Smooth muscle cell (in vitro differentiated cells): Measurements from ENCODE around the gene CACNA1A. TPM values are rescaled to one million over a fixed set of nuclear protein-coding genes. Genes with fewer than 3 reads are reported as not detected.
"Not testable (repeated sequence)": the region's sequence is repeated elsewhere in the genome, so short reads cannot be mapped to it uniquely, and the experiment has no call there.

Source experiments
- DNase-seq: peaks from one replicate; lab custom pipeline; 2025; ENCODE audit not compliant: unreplicated experiment; lab: John Stamatoyannopoulos, UW
- H2AFZ ChIP-seq: fragments of 200-600 bp; sonication (generic); 2 replicates; pipeline ENCODE4 v1.6.0; 2016; ENCODE audit warnings: antibody characterized with exemption, low read depth, mild to moderate bottlenecking
- H3F3A ChIP-seq: fragments of 200-600 bp; sonication (generic); 2 replicates; pipeline ENCODE4 v1.6.0; 2017; ENCODE audit warnings: antibody characterized with exemption, low read depth
- H3K27ac ChIP-seq: fragments of 200-600 bp; sonication (generic); 2 replicates; pipeline ENCODE4 v1.5.1; 2016; ENCODE audit warnings: low read depth, mild to moderate bottlenecking
- H3K27me3 ChIP-seq: fragments of 200-600 bp; sonication (generic); 2 replicates; pipeline ENCODE4 v1.6.1; 2016; ENCODE audit warnings: low read depth, mild to moderate bottlenecking
- H3K36me3 ChIP-seq: fragments of 200-600 bp; sonication (generic); 2 replicates; pipeline ENCODE4 v1.5.1; 2016; ENCODE audit warnings: low read depth
- H3K4me1 ChIP-seq: fragments of 200-600 bp; sonication (generic); 2 replicates; pipeline ENCODE4 v1.5.1; 2016; ENCODE audit warnings: low read depth
- H3K4me2 ChIP-seq: fragments of 200-600 bp; sonication (generic); 2 replicates; pipeline ENCODE4 v1.6.0; 2016; ENCODE audit warnings: mild to moderate bottlenecking
- H3K4me3 ChIP-seq: fragments of 200-600 bp; sonication (generic); 2 replicates; pipeline ENCODE4 v1.5.1; 2016; ENCODE audit warnings: mild to moderate bottlenecking
- H3K79me2 ChIP-seq: fragments of 200-600 bp; sonication (generic); 2 replicates; pipeline ENCODE4 v1.6.0; 2016; ENCODE audit warnings: low read depth, mild to moderate bottlenecking
- H3K9ac ChIP-seq: fragments of 200-600 bp; sonication (generic); 2 replicates; pipeline ENCODE4 v1.6.0; 2016; ENCODE audit warnings: low read depth
- H3K9me3 ChIP-seq: fragments of 200-600 bp; sonication (generic); replicated peaks from 2 replicates; pipeline ENCODE4 v1.5.1; 2016; ENCODE audit warnings: low read depth
- H4K20me1 ChIP-seq: fragments of 200-600 bp; sonication (generic); 2 replicates; pipeline ENCODE4 v1.6.0; 2016; ENCODE audit warnings: low read depth
- CTCF ChIP-seq: fragments of 200-600 bp; sonication (generic); IDR thresholded peaks from 2 replicates; pipeline ENCODE4 v1.5.1; 2017; ENCODE audit warnings: borderline replicate concordance, mild to moderate bottlenecking, antibody characterized with exemption; ENCODE audit not compliant: insufficient read depth, poor library complexity, severe bottlenecking
- WGBS: methylation state at CpG from one replicate; pipeline ENCODE4 v1.1.7; 2016; ENCODE audit warnings: low lambda C conversion rate; 5-methylcytosine and 5-hydroxymethylcytosine counted together
- polyA plus RNA-seq: library from polyadenylated mRNA; unstranded; fragments of >200 nt; fragmentation: Nextera tagmentation; extraction: Ambion mirVana; gene quantifications from 2 replicates; pipeline ENCODE4 v1.2.1, GENCODE V29; 2016
- total RNA-seq: library from RNA; depleted of rRNA; stranded (reverse); fragments of >200 nt; gene quantifications from 2 replicates; pipeline ENCODE4 v1.2.3, GENCODE V29; 2014

Gene CACNA1A
- total and polyA plus RNA-seq, 2 experiments from 2014 or later, result 1.3 to 3.0 TPM

GRCh38 chr19:13207846-13208671 lies 298.2 kb downstream of the CACNA1A start:
- no peak overlapping the region for H3K27ac ChIP-seq
- TF ChIP-seq CTCF, result no peak
- H3K9ac ChIP-seq, result no peak overlapping the region

GRCh38 chr19:13207237-13207845 lies 298.9 kb downstream of the CACNA1A start:
- TF ChIP-seq CTCF, result no peak
- WGBS, result 95% methylated on average over 42 of the region's 79 CpGs
- Histone ChIP-seq H3K79me2 (no peaks in the 10 kb centered on the region), H3K9me3 (no peaks in the 10 kb centered on the region), H2AFZ (no peak overlapping the region), H3K27me3 (no peaks in the 10 kb centered on the region), H4K20me1 (no peaks in the 10 kb centered on the region), H3K4me2 (no peak overlapping the region), H3K27ac (no peak overlapping the region), H3K36me3 (no peaks in the 10 kb centered on the region), H3K9ac (no peak overlapping the region), H3K4me3 (no peak overlapping the region), H3F3A (no peaks in the 10 kb centered on the region), H3K4me1 (no peaks in the 10 kb centered on the region)
- DNase-seq, result no peak

More at GRCh38 chr19:13207846-13208671, 298.2 kb downstream of the CACNA1A start:
- Histone ChIP-seq H3K79me2 (no peaks in the 10 kb centered on the region), H3K4me1 (no peaks in the 10 kb centered on the region), H2AFZ (no peak overlapping the region), H3K9me3 (no peaks in the 10 kb centered on the region), H3F3A (no peaks in the 10 kb centered on the region), H3K36me3 (no peaks in the 10 kb centered on the region), H3K4me3 (no peak overlapping the region), H4K20me1 (no peaks in the 10 kb centered on the region), H3K4me2 (no peak overlapping the region), H3K27me3 (no peaks in the 10 kb centered on the region)
- DNase-seq, result no peak
- 84% methylated on average over 26 of the region's 39 CpGs for WGBS

DNA sequence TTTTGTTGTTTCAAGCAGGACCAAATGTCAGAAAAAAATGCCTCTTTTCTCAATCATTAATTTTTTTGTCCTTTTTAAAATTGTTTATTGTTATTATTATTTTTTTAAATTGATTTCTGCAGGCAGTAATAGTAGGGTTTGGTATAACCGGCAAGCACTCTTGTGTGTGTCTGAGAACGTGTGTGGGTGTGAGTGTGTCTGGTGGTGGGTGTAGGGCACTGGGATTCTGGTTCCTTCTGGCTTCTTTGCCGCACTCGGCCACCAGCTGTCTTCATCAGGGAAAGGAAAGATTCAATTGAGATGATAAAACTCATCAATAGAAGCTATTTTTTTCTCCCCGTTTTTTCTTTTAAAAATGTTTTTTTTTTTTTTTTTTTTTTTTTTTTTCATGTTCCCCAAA lies 299.7 kb downstream of the CACNA1A start:
- Histone ChIP-seq H3K79me2 (no peaks in the 10 kb centered on the region), H4K20me1 (no peaks in the 10 kb centered on the region), H3K9me3 (no peaks in the 10 kb centered on the region), H3K4me2 (no peak overlapping the region), H2AFZ (no peak overlapping the region), H3K27ac (no peak overlapping the region), H3K36me3 (no peaks in the 10 kb centered on the region), H3K9ac (no peak overlapping the region), H3K4me3 (no peak overlapping the region), H3F3A (no peaks in the 10 kb centered on the region), H3K4me1 (no peaks in the 10 kb centered on the region), H3K27me3 (no peaks in the 10 kb centered on the region)
- DNase-seq, result no peak
- no peak for TF ChIP-seq CTCF
- WGBS, result 90% methylated on average over 5 of the region's 5 CpGs

DNA sequence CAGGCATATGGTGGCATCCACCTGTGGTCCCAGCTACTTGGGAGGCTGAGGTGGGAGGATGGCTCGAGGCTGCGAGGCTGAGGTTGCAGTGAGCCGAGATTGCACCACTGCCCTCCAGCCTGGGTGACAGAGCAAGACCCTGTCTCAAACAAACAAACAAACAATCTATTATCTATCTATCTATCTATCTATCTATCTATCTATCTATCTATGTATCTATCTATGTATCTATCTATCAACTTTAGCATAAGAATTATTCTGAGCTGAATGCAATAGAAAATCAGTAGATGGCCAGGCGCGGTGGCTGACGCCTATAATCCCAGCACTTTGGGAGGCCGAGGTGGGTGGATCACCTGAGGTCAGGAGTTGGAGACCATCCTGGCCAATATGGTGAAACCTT lies 304.2 kb downstream of the CACNA1A start:
- not testable (repeated sequence) for H3K27me3 ChIP-seq, H3K9ac ChIP-seq, H2AFZ ChIP-seq, H3K4me2 ChIP-seq, H3K9me3 ChIP-seq, H3K79me2 ChIP-seq, H3K36me3 ChIP-seq, H3K27ac ChIP-seq, H4K20me1 ChIP-seq, H3K4me3 ChIP-seq, H3K4me1 ChIP-seq, H3F3A ChIP-seq, DNase-seq
- 95% methylated on average over 7 of the region's 7 CpGs for WGBS
